Esophagus muscularis mucosa (tissue), 3 donors: ENCODE results near the gene TPD52L2.

Experiments used
- CTCF ChIP-seq, 3 experiments: fragments of 200-600 bp in 2 of 3; fragments of 450-650 bp in 1 of 3; sonication (generic) in 2 of 3; IDR thresholded peaks; one replicate each; pipeline ENCODE4 v1.5.1; 2017 to 2019; ENCODE audit warnings: antibody characterized with exemption in 3 of 3, mild to moderate bottlenecking in 2 of 3, moderate library complexity in 1 of 3
- POLR2AphosphoS5 ChIP-seq, 2 donors: sonication (generic); formaldehyde crosslinking; IDR thresholded peaks; one replicate each; pipeline ENCODE4 v1.6.1; 2017; ENCODE audit warnings: antibody characterized with exemption in 2 of 2

GRCh38 chr20:63858393-63859165, 6.5 kb upstream of the TPD52L2 start:
- TF ChIP-seq CTCF (IDR thresholded peaks at IDR 0.05) (peak in 2 of 3 experiments; percentile 13 to 26), POLR2AphosphoS5 (IDR thresholded peaks at IDR 0.05) (no peak)
